IMR-90 (cell line): ENCODE measurements around the gene CD34. TPM values are rescaled to one million over a fixed set of nuclear protein-coding genes. Genes with fewer than 3 reads are reported as not detected.

ENCODE experiments used
- ATAC-seq: fragments of 200-7000 bp; cut with Tn5 transposase; 2 replicates; pipeline ENCODE4 v1.9.1; 2020; ENCODE audit warnings: low read depth, mild to moderate bottlenecking, moderate library complexity
- BruUV-seq: library from RNA; stranded (reverse); fragments of 400-500 nt; replicated peaks from 2 replicates; lab custom pipeline; 2021; lab: Mats Ljungman, UMichigan
- CTCF ChIA-PET: fragments of 300-600 bp; formaldehyde crosslinking; extraction: SDS; loops from one replicate; lab custom pipeline; 2021; ENCODE audit warnings: antibody characterized with exemption; lab: Yijun Ruan, JAX
- POLR2A ChIA-PET: fragments of 300-600 bp; sonication (Branson Sonifier 250); formaldehyde crosslinking; loops from one replicate; lab custom pipeline; 2022; ENCODE audit warnings: antibody characterized with exemption; ENCODE audit not compliant: unreplicated experiment; lab: Charles Lee
- DNase-seq: peaks from one replicate; pipeline ENCODE4 v3.0.0; 2013
- H2AFZ ChIP-seq: replicated peaks from 2 replicates; pipeline ENCODE3; 2013; ENCODE audit warnings: low read length, mild to moderate bottlenecking; ENCODE audit not compliant: poor library complexity
- H2AK5ac ChIP-seq: 2 replicates; pipeline ENCODE4 v1.6.1; 2013; ENCODE audit warnings: low read depth, low read length, inconsistent platforms
- H2AK9ac ChIP-seq: replicated peaks from 2 replicates; pipeline ENCODE3; 2013; ENCODE audit warnings: mild to moderate bottlenecking, low read depth, low read length, moderate library complexity; ENCODE audit not compliant: poor library complexity
- H2BK120ac ChIP-seq: 2 replicates; pipeline ENCODE4 v1.6.1; 2013; ENCODE audit warnings: low read depth, low read length, inconsistent platforms
- H2BK15ac ChIP-seq: 3 replicates; pipeline ENCODE4 v1.6.1; 2013; ENCODE audit warnings: low read depth, low read length, inconsistent platforms
- H2BK20ac ChIP-seq: 2 replicates; pipeline ENCODE4 v1.6.1; 2013; ENCODE audit warnings: low read depth, mild to moderate bottlenecking, inconsistent platforms, low read length, moderate library complexity
- H2BK5ac ChIP-seq: 2 replicates; pipeline ENCODE4 v1.6.1; 2013; ENCODE audit warnings: mild to moderate bottlenecking, low read depth, low read length, inconsistent platforms; ENCODE audit not compliant: poor library complexity, severe bottlenecking
- H3K14ac ChIP-seq: replicated peaks from 2 replicates; pipeline ENCODE4 v1.6.1; 2013; ENCODE audit warnings: low read depth, low read length, inconsistent platforms
- H3K18ac ChIP-seq: 2 replicates; pipeline ENCODE4 v1.6.1; 2013; ENCODE audit warnings: low read depth, low read length, control low read depth
- H3K23ac ChIP-seq: 2 replicates; pipeline ENCODE4 v1.6.1; 2013; ENCODE audit warnings: low read depth, low read length, inconsistent platforms
- H3K27ac ChIP-seq: 2 replicates; pipeline ENCODE4 v1.5.1; 2013; ENCODE audit warnings: mild to moderate bottlenecking, control low read depth, low read length; ENCODE audit not compliant: insufficient read depth
- H3K27me3 ChIP-seq: 2 replicates; pipeline ENCODE4 v1.6.1; 2013; ENCODE audit warnings: low read length; ENCODE audit not compliant: control insufficient read depth, insufficient read depth
- H3K36me3 ChIP-seq: 2 replicates; pipeline ENCODE4 v1.6.1; 2013; ENCODE audit warnings: low read length, mixed read lengths; ENCODE audit not compliant: control insufficient read depth, insufficient read depth
- H3K4ac ChIP-seq: 2 replicates; pipeline ENCODE4 v1.6.1; 2013; ENCODE audit warnings: low read depth, low read length, inconsistent platforms
- H3K4me1 ChIP-seq: 2 replicates; pipeline ENCODE4 v1.6.1; 2013; ENCODE audit warnings: low read length, mixed read lengths; ENCODE audit not compliant: control insufficient read depth, insufficient read depth
- H3K4me2 ChIP-seq: 2 replicates; pipeline ENCODE4 v1.6.1; 2013; ENCODE audit warnings: low read depth, mild to moderate bottlenecking, control low read depth, low read length, moderate library complexity
- H3K4me3 ChIP-seq: 2 replicates; pipeline ENCODE4 v1.5.1; 2013; ENCODE audit warnings: low read depth, mild to moderate bottlenecking, control low read depth, low read length, moderate library complexity; ENCODE audit not compliant: insufficient read depth
- H3K56ac ChIP-seq: 2 replicates; pipeline ENCODE4 v1.6.1; 2013; ENCODE audit warnings: low read length, inconsistent platforms; ENCODE audit not compliant: insufficient read depth; ENCODE audit errors: extremely low read depth
- H3K79me1 ChIP-seq, 2 experiments: 2 replicates each; pipeline ENCODE4 v1.6.1; 2013; ENCODE audit warnings: low read length in 2 of 2, inconsistent platforms in 1 of 2, low read depth in 1 of 2
- H3K9ac ChIP-seq: 2 replicates; pipeline ENCODE4 v1.6.1; 2013; ENCODE audit warnings: low read depth, low read length, control low read depth
- H3K9me1 ChIP-seq: 2 replicates; pipeline ENCODE4 v1.6.1; 2013; ENCODE audit warnings: low read length, inconsistent platforms; ENCODE audit not compliant: insufficient read depth
- H3K9me3 ChIP-seq: 2 replicates; pipeline ENCODE4 v1.6.1; 2013; ENCODE audit warnings: low read length; ENCODE audit not compliant: control insufficient read depth, insufficient read depth
- H4K20me1 ChIP-seq: 2 replicates; pipeline ENCODE4 v1.6.1; 2013; ENCODE audit warnings: low read length, inconsistent platforms; ENCODE audit not compliant: insufficient read depth
- H4K5ac ChIP-seq: 2 replicates; pipeline ENCODE4 v1.6.1; 2013; ENCODE audit warnings: mild to moderate bottlenecking, low read depth, low read length, control low read depth
- H4K8ac ChIP-seq, 2 experiments: 2 replicates each; pipeline ENCODE4 v1.6.1; 2013; ENCODE audit warnings: low read depth in 2 of 2, low read length in 2 of 2, control low read depth in 1 of 2, inconsistent platforms in 1 of 2
- H4K91ac ChIP-seq: 2 replicates; pipeline ENCODE4 v1.6.1; 2013; ENCODE audit warnings: low read depth, low read length, inconsistent platforms; ENCODE audit not compliant: insufficient read depth
- POLR2A ChIP-seq: IDR thresholded peaks from 2 replicates; pipeline ENCODE4 v1.6.1; 2012; ENCODE audit warnings: mild to moderate bottlenecking, low read depth, low read length
- RAD21 ChIP-seq: IDR thresholded peaks from 2 replicates; pipeline ENCODE4 v1.6.1; 2012; ENCODE audit warnings: low read length, improper control_type of control experiment
- RCOR1 ChIP-seq: IDR thresholded peaks from 2 replicates; pipeline ENCODE4 v1.6.1; 2012; ENCODE audit warnings: mild to moderate bottlenecking, low read length, improper control_type of control experiment; ENCODE audit not compliant: insufficient replicate concordance
- WGBS, 2 experiments: methylation state at CpG; one replicate each; pipeline versions ENCODE4 v1.1.5 to v1.1.7; 2013; ENCODE audit warnings: missing lambda C conversion rate in 2 of 2; ENCODE audit not compliant: insufficient read length in 1 of 2; ENCODE audit errors: extremely low coverage in 2 of 2; 5-methylcytosine and 5-hydroxymethylcytosine counted together
- dilution Hi-C: fragments of 300-500 bp; cut with HindIII; formaldehyde crosslinking; loops from one replicate; pipeline ENCODE4 v1.14.3; 2018; ENCODE audit warnings: low sequenced_read_pairs; ENCODE audit not compliant: unreplicated experiment
- in situ Hi-C: fragments of 300-500 bp; cut with MboI; formaldehyde crosslinking; loops from 3 replicates; pipeline ENCODE4 v1.14.3; 2019; ENCODE audit warnings: low sequenced_read_pairs, inconsistent platforms, mixed read lengths
- intact Hi-C: fragments of 100-400 bp; cut with micrococcal nuclease; formaldehyde crosslinking; loops from 2 replicates; pipeline ENCODE4 v1.10.0; 2022
- polyA plus RNA-seq, 3 experiments: library from polyadenylated mRNA; depleted of rRNA; stranded (reverse); fragments of >200 nt; gene quantifications; 2 replicates each; pipeline ENCODE4 v1.2.3, GENCODE V29; 2012; ENCODE audit warnings: low replicate concordance in 1 of 3
- total RNA-seq: library from RNA; depleted of rRNA; stranded (reverse); fragments of >200 nt; gene quantifications from 2 replicates; pipeline ENCODE4 v1.2.3, GENCODE V29; 2012

Gene CD34
- total and polyA plus RNA-seq, 2 of the 4 experiments (the other 2 are of a cell fraction) = 0.14 TPM; not detected in 1

- no peak overlapping the region for H4K5ac ChIP-seq
- no peaks in the 10 kb centered on the region for H3K9me3 ChIP-seq
- dilution Hi-C loops (no loop called here), intact Hi-C loops (no loop called here), in situ Hi-C loops (no loop called here)
- no peaks in the 10 kb centered on the region for H3K4me1 ChIP-seq
- no peak overlapping the region for H2AK9ac ChIP-seq
- H3K18ac ChIP-seq = no peak overlapping the region
- H3K23ac ChIP-seq = no peak overlapping the region
- H3K9me1 ChIP-seq = no peaks in the 10 kb centered on the region
- H3K9ac ChIP-seq = no peak overlapping the region
- WGBS, 2 experiments = no CpG with 5 or more reads among the region's 8 CpGs
- no peak overlapping the region for H2BK15ac ChIP-seq
- no peak overlapping the region for H3K4ac ChIP-seq
- BruUV-seq = no TSS peak
- H2BK120ac ChIP-seq = no peak overlapping the region
- peaks cover 25% of the 10 kb centered on the region for H3K27me3 ChIP-seq
- no peak overlapping the region for H3K14ac ChIP-seq
- no peak overlapping the region for H2BK5ac ChIP-seq
- H3K27ac ChIP-seq = no peak overlapping the region
- ATAC-seq = no peak
- no peak overlapping the region for H2AFZ ChIP-seq
- ChIA-PET POLR2A (no interaction called here), CTCF (no interaction called here)
- H2AK5ac ChIP-seq = no peak overlapping the region
- no peak overlapping the region for H3K56ac ChIP-seq
- no peaks in the 10 kb centered on the region for H4K20me1 ChIP-seq
- H3K79me1 ChIP-seq = no peaks in the 10 kb centered on the region
- H4K8ac ChIP-seq = no peak overlapping the region
- H3K36me3 ChIP-seq = no peaks in the 10 kb centered on the region
- no peak for TF ChIP-seq POLR2A
- no peak for TF ChIP-seq RAD21
- no peak for TF ChIP-seq RCOR1
- H3K4me2 ChIP-seq = no peak overlapping the region
- no peak for DNase-seq
- H4K91ac ChIP-seq = no peak overlapping the region
- no peak overlapping the region for H2BK20ac ChIP-seq
- no peak overlapping the region for H3K4me3 ChIP-seq
Measured at GRCh38 chr1:207911856-207912760, 1.2 kb upstream of the CD34 start.
